Subcutaneous adipose tissue (tissue), 4 donors: Measurements from ENCODE around the gene SPTBN2. TPM values are rescaled to one million over a fixed set of nuclear protein-coding genes. Genes with fewer than 3 reads are reported as not detected.

Source experiments
- CTCF ChIP-seq: fragments of 450-650 bp; IDR thresholded peaks from one replicate; pipeline ENCODE4 v1.5.1; 2016; ENCODE audit warnings: low read depth, mild to moderate bottlenecking, control low read depth, antibody characterized with exemption, moderate library complexity
- total RNA-seq, 4 donors: library from RNA; depleted of rRNA; stranded (reverse); fragments of >200 nt; gene quantifications; one replicate each; pipeline ENCODE4 v1.1.0, GENCODE V29; 2016

SPTBN2 gene
- total RNA-seq, 4 donors from 2014 or later: 1.9 to 15.3 (median 5.2) TPM

DNA sequence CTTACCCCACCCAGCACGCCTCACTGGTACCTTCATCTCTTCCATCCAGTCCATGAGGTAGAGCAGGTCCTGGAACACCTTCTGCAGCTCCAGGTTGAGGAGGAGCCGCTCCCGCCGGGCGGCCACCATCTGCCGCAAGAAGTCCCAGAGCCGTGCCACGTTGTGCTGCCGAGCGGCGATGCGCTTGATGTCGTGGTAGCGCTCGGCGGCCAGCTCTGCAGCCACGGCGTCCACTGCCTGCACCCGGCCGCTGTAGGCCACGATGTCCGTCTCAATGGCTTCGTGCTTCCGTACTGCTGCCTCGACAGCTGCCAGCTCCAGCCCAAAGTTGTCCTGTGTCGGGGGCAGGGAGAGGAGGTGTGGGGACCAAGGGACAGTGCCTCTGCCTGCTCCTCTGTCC lies 21.5 kb downstream of the SPTBN2 start:
- no peak for TF ChIP-seq CTCF

- no peak for TF ChIP-seq CTCF
Measured at GRCh38 chr11:66706989-66707388, 22.0 kb downstream of the SPTBN2 start.

DNA sequence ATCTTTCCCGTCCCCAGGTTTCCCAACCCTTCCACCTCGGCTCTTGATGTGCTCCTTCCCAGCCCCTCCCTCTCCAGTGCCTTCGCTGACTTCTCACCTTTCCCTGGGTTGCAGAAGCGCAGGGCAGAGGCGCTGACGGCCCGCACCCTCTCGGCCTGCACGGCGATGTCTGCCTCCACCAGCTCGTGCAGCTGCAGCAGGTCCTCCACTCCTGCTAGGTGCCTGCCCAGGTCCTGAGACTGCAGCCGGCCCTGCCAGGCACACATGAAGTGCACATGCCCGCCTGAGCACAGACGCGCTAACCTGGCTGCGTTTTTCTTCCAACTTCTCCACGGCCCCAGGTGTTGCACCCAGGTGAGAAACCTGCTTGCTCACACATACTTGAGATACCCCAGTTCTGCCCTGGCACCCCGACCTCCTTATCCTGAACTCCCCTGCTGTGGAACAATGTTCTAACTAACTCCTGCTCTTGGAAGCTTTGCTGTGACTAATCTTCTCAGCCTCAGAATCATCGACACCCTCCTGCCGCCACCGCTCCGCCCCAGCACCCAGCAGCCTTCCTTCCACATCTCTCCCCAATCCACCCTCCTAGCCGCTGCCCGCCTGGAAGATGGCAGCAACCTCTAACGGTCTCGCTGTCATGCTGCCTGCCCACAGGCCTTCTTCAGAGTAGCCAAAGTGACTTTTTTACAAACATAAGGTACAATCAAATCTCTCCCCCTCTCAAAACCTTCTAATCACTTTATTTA lies 23.3 kb downstream of the SPTBN2 start:
- TF ChIP-seq CTCF: no peak

DNA sequence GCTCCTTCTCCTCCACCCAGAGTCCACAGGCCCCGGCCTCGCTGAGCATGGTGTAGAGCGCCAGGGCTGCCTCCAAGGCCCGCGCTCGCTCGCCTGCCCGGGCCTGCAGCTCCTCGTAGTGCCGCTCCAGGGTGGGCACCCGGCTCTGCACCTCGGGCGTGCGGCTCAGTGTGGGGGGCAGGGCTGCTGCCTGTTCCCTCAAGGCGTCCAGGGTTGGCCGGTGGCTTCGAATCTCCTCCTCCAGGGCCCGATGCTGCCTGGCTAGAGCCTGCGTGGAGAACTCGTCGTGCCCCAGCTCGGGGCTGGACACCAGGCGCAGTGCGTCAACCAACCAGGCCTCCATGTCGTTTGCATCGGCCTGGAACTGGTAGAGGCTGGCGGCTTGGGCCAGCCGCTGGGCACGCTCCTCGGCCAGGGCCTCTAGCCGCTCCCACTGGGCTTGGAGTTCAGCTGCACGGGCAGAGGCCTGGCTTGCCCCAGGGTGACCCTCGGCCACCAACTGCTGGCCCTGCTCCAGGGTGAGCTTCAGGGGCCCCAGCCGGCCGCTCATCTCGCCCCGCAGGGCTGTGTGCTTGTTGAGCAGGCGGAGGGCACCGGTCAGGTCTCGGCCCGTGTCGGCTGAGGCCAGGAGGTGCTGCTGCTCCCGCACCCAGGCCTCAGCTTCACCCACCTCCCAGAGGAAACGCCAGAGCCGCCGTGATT lies 24.2 kb downstream of the SPTBN2 start:
- no peak for TF ChIP-seq CTCF

GRCh38 chr11:66701432-66702240 lies 27.4 kb downstream of the SPTBN2 start:
- no peak for TF ChIP-seq CTCF

GRCh38 chr11:66700742-66701141 lies 28.3 kb downstream of the SPTBN2 start:
- TF ChIP-seq CTCF: no peak

GRCh38 chr11:66700337-66700736 lies 28.7 kb downstream of the SPTBN2 start:
- TF ChIP-seq CTCF: no peak
